H1 (cell line): ENCODE measurements around the gene THUMPD3. TPM values are rescaled to one million over a fixed set of nuclear protein-coding genes. Genes with fewer than 3 reads are reported as not detected.

Source experiments
- BCL11A ChIP-seq, 2 experiments: IDR thresholded peaks; one replicate each; pipeline ENCODE4 v1.6.1; 2011; ENCODE audit warnings: low read depth in 2 of 2, low read length in 2 of 2, mild to moderate bottlenecking in 2 of 2
- NRF1 ChIP-seq: IDR thresholded peaks from 2 replicates; pipeline ENCODE4 v1.6.1; 2011; ENCODE audit warnings: mild to moderate bottlenecking, low read depth, low read length, improper control_type of control experiment
- PHF8 ChIP-seq: fragments of 200-600 bp; sonication (generic); conservative IDR thresholded peaks from 2 replicates; pipeline ENCODE4 v1.7.1; 2012; ENCODE audit warnings: low read depth, mild to moderate bottlenecking, inconsistent platforms, low read length, moderate library complexity
- POU5F1 ChIP-seq: IDR thresholded peaks from 2 replicates; pipeline ENCODE4 v1.6.1; 2011; ENCODE audit warnings: low read depth, mild to moderate bottlenecking, low read length, moderate library complexity
- RNF2 ChIP-seq: fragments of 200-900, 300-1000 bp; sonication (generic); IDR thresholded peaks from 2 replicates; pipeline ENCODE4 v1.7.1; 2016; ENCODE audit warnings: borderline replicate concordance, low read depth, mild to moderate bottlenecking, antibody characterized with exemption, low read length; ENCODE audit not compliant: poor library complexity, severe bottlenecking; ENCODE audit errors: missing control alignments
- SIX5 ChIP-seq: IDR thresholded peaks from 2 replicates; pipeline ENCODE4 v1.6.1; 2011; ENCODE audit warnings: mild to moderate bottlenecking, low read depth, low read length
- SP1 ChIP-seq: IDR thresholded peaks from 2 replicates; pipeline ENCODE4 v1.6.1; 2011; ENCODE audit warnings: low read depth, low read length
- TAF1 ChIP-seq: IDR thresholded peaks from 2 replicates; pipeline ENCODE4 v1.6.1; 2011; ENCODE audit warnings: mild to moderate bottlenecking, low read depth, low read length
- TBP ChIP-seq: IDR thresholded peaks from 2 replicates; pipeline ENCODE4 v1.6.1; 2011; ENCODE audit warnings: low read depth, low read length, improper control_type of control experiment
- YY1 ChIP-seq: IDR thresholded peaks from 2 replicates; pipeline ENCODE4 v1.6.1; 2011; ENCODE audit warnings: low read depth, mild to moderate bottlenecking, low read length
- polyA plus RNA-seq, 7 experiments: library from polyadenylated mRNA; depleted of rRNA in 3 of 7; stranded (reverse) in 5 of 7; unstranded in 2 of 7; fragments of >200 nt in 5 of 7; fragments of 200-250 nt in 2 of 7; gene quantifications; 1 replicate in 5 of 7; 2 replicates in 1 of 7; 4 replicates in 1 of 7; pipeline versions ENCODE4 v1.2.1 to v1.2.3, GENCODE V29; 2011 to 2013; ENCODE audit warnings: missing spikeins in 2 of 7, mixed read lengths in 2 of 7
- total RNA-seq: library from RNA; stranded (reverse); fragmentation: NEBNext Ultra II Directional; extraction: Animal tissue kit (Norgen Biotek cat#: 25700); gene quantifications from 2 replicates; pipeline ENCODE4 v1.2.1, GENCODE V29; 2021
- TF ChIP-seq, protein P1 (sequence below), 3 experiments: IDR thresholded peaks; 1 replicate in 2 of 3; 2 replicates in 1 of 3; pipeline versions ENCODE4 v1.5.1 to v1.6.1; 2011; ENCODE audit warnings: low read length in 3 of 3, mild to moderate bottlenecking in 3 of 3, inconsistent platforms in 2 of 3, low read depth in 1 of 3, moderate library complexity in 1 of 3; ENCODE audit not compliant: insufficient read depth in 1 of 3; ENCODE audit errors: control extremely low read depth in 1 of 3

The THUMPD3 gene
- total and polyA plus RNA-seq, 2 of the 8 experiments (the other 6 are each of a cell fraction or from before 2014, with no cell fraction given): 26.7 to 68.9 TPM

DNA sequence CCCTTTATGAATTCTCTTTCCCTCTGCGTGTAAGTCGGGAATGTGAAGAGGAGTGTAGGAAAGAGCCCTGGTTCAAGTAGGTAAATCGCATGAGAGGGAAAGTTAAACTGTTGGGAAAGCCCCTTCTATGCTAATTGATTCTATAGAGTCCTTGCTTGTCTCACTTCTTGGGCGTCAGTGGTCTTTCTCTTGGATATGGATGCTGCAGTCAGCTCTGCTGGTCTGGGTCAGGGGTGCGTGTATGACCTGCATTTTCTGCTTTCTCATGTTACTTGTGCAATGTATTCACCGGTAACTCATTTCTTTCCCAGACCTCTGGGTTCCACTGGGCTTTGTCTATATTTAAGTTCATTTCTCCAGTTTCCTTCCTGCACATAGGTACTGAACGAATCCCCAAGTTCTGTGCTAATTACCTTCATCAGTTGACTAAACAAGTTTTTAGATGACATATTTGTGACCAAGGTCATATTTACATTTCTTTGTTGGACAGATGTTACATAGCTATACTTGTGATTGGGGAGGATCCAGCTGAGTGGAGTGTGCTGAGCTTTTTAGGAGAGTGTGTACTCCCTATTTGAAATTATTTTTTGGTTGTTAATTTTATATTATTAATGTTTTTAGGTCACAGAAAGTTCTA lies 36.0 kb downstream of the THUMPD3 start (continued):
- TF ChIP-seq RNF2: no peak
- no peak for TF ChIP-seq SP1
- TF ChIP-seq TAF1: peak; percentile 76
- TF ChIP-seq PHF8: 0 out of 2 replicates have a peak, but pooled peaks have one; percentile 12
- no peak for TF ChIP-seq BCL11A (IDR thresholded peaks at IDR 0.05; ENCODE audit: low read depth in 2 of 2, low read length in 2 of 2)
- peak; percentile 67 for TF ChIP-seq TBP
- TF ChIP-seq, protein P1, sequence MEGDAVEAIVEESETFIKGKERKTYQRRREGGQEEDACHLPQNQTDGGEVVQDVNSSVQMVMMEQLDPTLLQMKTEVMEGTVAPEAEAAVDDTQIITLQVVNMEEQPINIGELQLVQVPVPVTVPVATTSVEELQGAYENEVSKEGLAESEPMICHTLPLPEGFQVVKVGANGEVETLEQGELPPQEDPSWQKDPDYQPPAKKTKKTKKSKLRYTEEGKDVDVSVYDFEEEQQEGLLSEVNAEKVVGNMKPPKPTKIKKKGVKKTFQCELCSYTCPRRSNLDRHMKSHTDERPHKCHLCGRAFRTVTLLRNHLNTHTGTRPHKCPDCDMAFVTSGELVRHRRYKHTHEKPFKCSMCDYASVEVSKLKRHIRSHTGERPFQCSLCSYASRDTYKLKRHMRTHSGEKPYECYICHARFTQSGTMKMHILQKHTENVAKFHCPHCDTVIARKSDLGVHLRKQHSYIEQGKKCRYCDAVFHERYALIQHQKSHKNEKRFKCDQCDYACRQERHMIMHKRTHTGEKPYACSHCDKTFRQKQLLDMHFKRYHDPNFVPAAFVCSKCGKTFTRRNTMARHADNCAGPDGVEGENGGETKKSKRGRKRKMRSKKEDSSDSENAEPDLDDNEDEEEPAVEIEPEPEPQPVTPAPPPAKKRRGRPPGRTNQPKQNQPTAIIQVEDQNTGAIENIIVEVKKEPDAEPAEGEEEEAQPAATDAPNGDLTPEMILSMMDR (IDR thresholded peaks at IDR 0.05; ENCODE audit: control extremely low read depth in 1 of 3, insufficient read depth in 1 of 3, low read depth in 1 of 3, low read length in 3 of 3): no peak
- TF ChIP-seq YY1: no peak
- TF ChIP-seq POU5F1: no peak
- no peak for TF ChIP-seq SIX5
- no peak for TF ChIP-seq NRF1
